ENCODE measurements around the gene SCGB2B2. TPM values are rescaled to one million over a fixed set of nuclear protein-coding genes. Genes with fewer than 3 reads are reported as not detected.

The SCGB2B2 gene
- total RNA-seq, 2 experiments from 2014 or later, result 0.35 to 0.65 TPM

DNA sequence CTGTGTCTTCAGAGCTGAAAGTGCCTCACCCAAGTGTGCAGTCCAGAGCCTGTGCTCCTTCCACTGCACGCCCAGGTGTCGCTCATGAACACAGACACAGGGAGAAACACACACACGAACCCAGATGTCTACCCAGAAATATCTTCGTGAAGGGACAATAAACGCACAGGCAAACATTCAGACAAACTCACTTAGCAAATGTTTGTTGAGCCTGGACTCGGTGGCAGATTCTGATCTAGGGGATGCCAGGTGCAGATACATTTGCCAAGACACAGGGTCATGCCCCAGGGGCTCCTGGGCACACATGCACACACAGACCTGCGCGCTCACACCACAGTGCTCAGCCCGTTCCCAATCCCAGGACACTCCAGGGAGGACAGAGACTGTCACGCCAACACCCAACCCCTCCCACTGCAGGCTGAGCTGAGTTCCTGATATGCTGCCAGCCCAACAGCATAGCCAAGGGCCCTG is 31.9 kb downstream of the SCGB2B2 start:
- H3K9me3 Mint-ChIP-seq, result no peaks in the 10 kb centered on the region
- CTCF ChIA-PET, result no interaction called here
- no peak overlapping the region for H3K4me3 Mint-ChIP-seq
- H3K36me3 Mint-ChIP-seq (ENCODE audit: low read depth), result no peaks in the 10 kb centered on the region
- DNase-seq, result no peak
- H3K27ac Mint-ChIP-seq, result no peak overlapping the region
- no peaks in the 10 kb centered on the region for H3K27me3 Mint-ChIP-seq
- H3K4me1 Mint-ChIP-seq, result no peaks in the 10 kb centered on the region
- POLR2A ChIA-PET, result no interaction called here

DNA sequence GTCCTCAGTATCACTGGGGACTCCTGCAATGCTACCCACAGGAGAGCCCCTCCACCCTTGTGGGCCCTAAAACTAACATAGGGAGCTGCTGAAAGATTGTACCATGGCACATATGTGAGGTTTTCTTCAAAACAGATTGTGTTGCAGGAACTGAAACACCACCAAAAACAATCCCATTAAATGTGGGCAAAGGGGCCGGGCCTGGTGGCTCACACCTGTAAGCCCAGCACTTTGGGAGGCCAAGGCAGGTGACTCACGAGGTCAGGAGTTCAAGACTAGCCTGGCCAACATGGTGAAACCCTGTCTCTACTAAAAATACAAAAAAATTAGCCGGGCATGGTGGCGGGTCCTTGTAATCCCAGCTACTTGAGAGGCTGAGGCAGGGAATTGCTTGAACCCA is 34.7 kb downstream of the SCGB2B2 start:
- DNase-seq, result no peak
- ChIA-PET CTCF (no interaction called here), POLR2A (no interaction called here)
- Mint-ChIP-seq H3K36me3 (ENCODE audit: low read depth) (no peaks in the 10 kb centered on the region), H3K4me1 (no peaks in the 10 kb centered on the region), H3K27me3 (no peaks in the 10 kb centered on the region), H3K27ac (no peak overlapping the region), H3K4me3 (no peak overlapping the region), H3K9me3 (no peaks in the 10 kb centered on the region)

DNA sequence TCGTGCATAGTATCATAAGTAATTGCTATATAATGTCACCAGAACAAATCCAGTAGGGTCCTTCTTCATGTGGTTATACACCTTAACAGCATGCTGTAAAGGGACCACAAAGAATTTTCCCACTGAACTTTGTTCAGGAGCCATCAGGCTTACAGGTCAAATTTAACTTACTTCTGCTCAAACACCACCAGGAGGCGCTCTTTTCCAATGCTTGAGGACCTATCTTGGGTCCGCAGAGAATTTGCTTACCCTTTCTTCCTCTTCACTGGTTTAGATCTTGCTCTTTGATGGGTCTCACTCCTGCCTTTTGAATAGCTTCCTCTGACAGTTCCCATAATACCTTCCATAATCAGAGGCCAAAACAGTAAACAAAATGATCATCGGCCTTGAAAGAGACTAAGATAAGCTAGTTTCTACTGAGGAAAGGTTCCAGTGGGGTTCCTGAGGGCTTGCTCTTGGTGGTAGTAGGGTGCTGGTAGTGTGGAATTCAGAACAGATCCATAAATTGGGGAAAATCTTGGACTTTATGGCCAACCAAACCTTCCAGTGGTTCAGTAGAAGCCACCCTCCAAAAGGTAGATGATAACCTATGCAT is 37.4 kb downstream of the SCGB2B2 start:
- H3K4me1 Mint-ChIP-seq, result no peaks in the 10 kb centered on the region
- H3K27me3 Mint-ChIP-seq, result no peaks in the 10 kb centered on the region
- POLR2A ChIA-PET, result no interaction called here
- H3K9me3 Mint-ChIP-seq, result peaks cover 8% of the 10 kb centered on the region
- DNase-seq, result peak; percentile 77
- no peak overlapping the region for H3K27ac Mint-ChIP-seq
- CTCF ChIA-PET, result interaction anchor here (0.7 to 1.8 kb wide), 4 partner anchors 14 to 417 kb away, joined by 3 to 8 read pairs (median 4); partner anchors contain the start of gene ZNF302
- no peak overlapping the region for H3K4me3 Mint-ChIP-seq
- H3K36me3 Mint-ChIP-seq (ENCODE audit: low read depth), result no peaks in the 10 kb centered on the region

DNA sequence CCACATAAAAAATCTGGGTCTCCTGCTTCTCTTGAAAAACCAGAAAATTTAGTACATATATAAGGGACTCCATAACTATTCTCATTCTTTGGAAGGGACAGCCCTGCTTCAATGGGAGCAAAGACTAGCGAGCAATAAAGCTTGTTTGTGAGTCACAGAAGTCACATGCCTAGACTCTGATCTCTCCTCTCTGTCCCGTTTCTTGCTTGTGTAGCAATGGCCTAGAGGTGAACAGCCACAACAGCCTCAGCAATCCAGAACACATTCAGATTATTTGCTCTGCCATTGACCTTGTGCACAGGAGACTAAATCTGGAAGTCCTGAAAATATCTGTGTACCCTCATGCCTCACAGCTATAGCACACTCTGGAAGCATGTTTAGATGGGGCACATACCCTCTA is 43.2 kb downstream of the SCGB2B2 start:
- H3K4me3 Mint-ChIP-seq, result no peak overlapping the region
- no peak for DNase-seq
- CTCF ChIA-PET, result no interaction called here
- no peaks in the 10 kb centered on the region for H3K36me3 Mint-ChIP-seq (ENCODE audit: low read depth)
- H3K27me3 Mint-ChIP-seq, result no peaks in the 10 kb centered on the region
- no peaks in the 10 kb centered on the region for H3K4me1 Mint-ChIP-seq
- H3K9me3 Mint-ChIP-seq, result peaks cover 25% of the 10 kb centered on the region
- H3K27ac Mint-ChIP-seq, result no peak overlapping the region
- POLR2A ChIA-PET, result no interaction called here

Other genes starting within 250 kb of the SCGB2B2 start
- 100 to 1,000 TPM; 116 to 140 TPM for gene UBA2, start 248.8 kb downstream of the SCGB2B2 start, total RNA-seq
- 1 to 10 TPM in 1 of 2 experiments, under 1 TPM in 1; 0.69 to 1.0 TPM for gene WTIP, start 195.4 kb downstream of the SCGB2B2 start, total RNA-seq
- 10 to 100 TPM; 23.1 to 24.3 TPM for gene ZNF302, start 519 bp upstream of the SCGB2B2 start, total RNA-seq
- gene ZNF181, start 57.1 kb upstream of the SCGB2B2 start, total RNA-seq, result 1 to 10 TPM; 6.1 to 6.5 TPM
- 1 to 10 TPM; 5.3 to 6.1 TPM for gene ZNF599, start 96.1 kb upstream of the SCGB2B2 start, total RNA-seq
- 1 to 10 TPM; 4.0 to 4.8 TPM for gene ZNF30, start 249.7 kb upstream of the SCGB2B2 start, total RNA-seq

All from activated CD4-positive, alpha-beta T cell treated with anti-CD3 and anti-CD28 coated beads, Interleukin-2, amount 10 ng/mL, durations not matched to agents 7 days and 5 days (primary cell).